Stomach (tissue), 4 donors: Measurements from ENCODE around the gene IGF1R.
A peak's percentile ranks its signal among the peaks of the same experiment; 100 is the strongest.

Source experiments
- CTCF ChIP-seq, 7 experiments: fragments of 450-650 bp in 4 of 7; fragments of 200-600 bp in 3 of 7; sonication (generic) in 3 of 7; IDR thresholded peaks; one replicate each; pipeline ENCODE4 v1.5.1; 2016 to 2019; ENCODE audit warnings: antibody characterized with exemption in 7 of 7, control low read depth in 2 of 7, mild to moderate bottlenecking in 1 of 7
- POLR2AphosphoS5 ChIP-seq, 3 donors: sonication (generic); formaldehyde crosslinking; IDR thresholded peaks; one replicate each; pipeline ENCODE4 v1.6.1; 2016; ENCODE audit warnings: antibody characterized with exemption in 3 of 3

DNA sequence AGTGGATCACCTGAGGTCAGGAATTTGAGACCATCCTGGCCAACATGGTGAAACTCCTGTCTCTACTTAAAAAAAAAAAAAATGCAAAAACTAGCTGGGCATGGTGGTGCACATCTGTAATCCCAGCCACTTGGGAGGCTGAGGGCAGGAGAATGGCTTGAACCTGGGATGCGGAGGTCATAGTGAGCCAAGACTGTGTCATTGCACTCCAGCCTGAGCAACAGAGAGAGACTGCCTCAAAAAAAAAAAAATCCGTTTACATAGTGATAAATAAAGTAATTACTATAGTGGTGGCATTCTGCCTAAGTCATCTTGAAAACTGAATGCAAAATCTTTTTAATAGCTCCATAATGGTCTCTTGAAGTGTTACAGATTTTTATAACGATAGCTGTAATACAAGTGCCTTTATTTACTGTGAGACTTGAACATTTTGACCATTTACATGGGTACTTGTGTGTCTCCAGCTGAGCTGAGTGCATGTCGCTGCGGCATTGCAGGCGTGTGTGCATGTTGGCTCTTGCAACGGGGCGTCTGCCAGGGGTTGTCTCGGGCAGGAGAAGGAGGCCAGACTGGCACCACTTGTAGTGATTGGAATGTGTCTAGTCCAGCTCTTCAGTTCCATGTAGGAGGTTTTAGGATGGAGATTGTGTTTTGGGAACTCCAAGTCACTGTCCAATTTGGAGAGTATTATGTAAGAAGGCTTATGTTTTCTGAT is 111.9 kb downstream of the IGF1R start:
- TF ChIP-seq POLR2AphosphoS5 (IDR thresholded peaks at IDR 0.05), result peak in 1 of 3 donors; percentile 30
- no peak for TF ChIP-seq CTCF (IDR thresholded peaks at IDR 0.05)
